GM23248 (cell line): ENCODE results near the gene NLGN4X. TPM values are rescaled to one million over a fixed set of nuclear protein-coding genes. Genes with fewer than 3 reads are reported as not detected.

Source experiments
- DNase-seq: peaks from one replicate; pipeline ENCODE4 v3.0.0-alpha.2; 2015
- H2AFZ ChIP-seq: fragments of 200-600 bp; sonication (generic); 2 replicates; pipeline ENCODE4 v1.6.1; 2016; ENCODE audit warnings: antibody characterized with exemption
- H3F3A ChIP-seq: fragments of 200-600 bp; sonication (generic); 2 replicates; pipeline ENCODE4 v1.6.1; 2016; ENCODE audit warnings: mild to moderate bottlenecking, antibody characterized with exemption, mixed run types; ENCODE audit not compliant: insufficient read depth
- H3K27ac ChIP-seq: fragments of 200-600 bp; sonication (generic); 2 replicates; pipeline ENCODE4 v1.5.1; 2016; ENCODE audit warnings: mild to moderate bottlenecking
- H3K27me3 ChIP-seq: fragments of 200-600 bp; sonication (generic); replicated peaks from 2 replicates; pipeline ENCODE4 v1.6.1; 2016; ENCODE audit warnings: mild to moderate bottlenecking; ENCODE audit not compliant: insufficient read depth
- H3K36me3 ChIP-seq: fragments of 200-600 bp; sonication (generic); 2 replicates; pipeline ENCODE4 v1.6.1; 2016; ENCODE audit warnings: low read depth, mild to moderate bottlenecking
- H3K4me1 ChIP-seq: fragments of 200-600 bp; sonication (generic); 2 replicates; pipeline ENCODE4 v1.6.1; 2016; ENCODE audit warnings: mild to moderate bottlenecking; ENCODE audit not compliant: insufficient read depth
- H3K4me2 ChIP-seq: fragments of 200-600 bp; sonication (generic); one replicate; pipeline ENCODE4 v1.6.1; 2016; ENCODE audit warnings: mild to moderate bottlenecking; ENCODE audit not compliant: unreplicated experiment
- H3K4me3 ChIP-seq: fragments of 200-600 bp; sonication (generic); 2 replicates; pipeline ENCODE4 v1.5.1; 2016; ENCODE audit warnings: mild to moderate bottlenecking
- H3K79me2 ChIP-seq: fragments of 200-600 bp; sonication (generic); 2 replicates; pipeline ENCODE4 v1.6.1; 2016; ENCODE audit warnings: mild to moderate bottlenecking; ENCODE audit not compliant: insufficient read depth
- H3K9ac ChIP-seq: fragments of 200-600 bp; sonication (generic); 2 replicates; pipeline ENCODE4 v1.6.1; 2016; ENCODE audit warnings: mild to moderate bottlenecking
- H3K9me2 ChIP-seq: fragments of 200-600 bp; sonication (generic); 2 replicates; pipeline ENCODE4 v1.6.1; 2016; ENCODE audit warnings: mixed run types, mild to moderate bottlenecking, moderate library complexity; ENCODE audit not compliant: insufficient read depth
- H3K9me3 ChIP-seq: fragments of 200-600 bp; sonication (generic); one replicate; pipeline ENCODE4 v1.6.1; 2017; ENCODE audit warnings: low read depth
- H4K20me1 ChIP-seq: fragments of 200-600 bp; sonication (generic); 2 replicates; pipeline ENCODE4 v1.6.0; 2016; ENCODE audit not compliant: insufficient read depth
- EZH2 ChIP-seq: fragments of 200-600 bp; sonication (generic); IDR thresholded peaks from 2 replicates; pipeline ENCODE4 v1.6.1; 2018; ENCODE audit warnings: antibody characterized with exemption, mild to moderate bottlenecking; ENCODE audit not compliant: insufficient read depth, poor library complexity, severe bottlenecking
- EZH2phosphoT487 ChIP-seq: fragments of 200-600 bp; sonication (generic); IDR thresholded peaks from 2 replicates; pipeline ENCODE4 v1.6.1; 2018; ENCODE audit warnings: antibody characterized with exemption, moderate library complexity, mild to moderate bottlenecking, low read depth; ENCODE audit not compliant: insufficient read depth
- WGBS, 2 experiments: methylation state at CpG; one replicate each; pipeline ENCODE4 v1.1.6; 2015 to 2017; ENCODE audit warnings: low lambda C conversion rate in 2 of 2, low coverage in 1 of 2; ENCODE audit errors: missing lambda C conversion rate in 2 of 2; 5-methylcytosine and 5-hydroxymethylcytosine counted together
- in situ Hi-C: fragments of 300-500 bp; cut with MboI; formaldehyde crosslinking; loops from 2 replicates; pipeline ENCODE4 v1.15.0; 2020
- polyA plus RNA-seq: library from polyadenylated mRNA; unstranded; fragments of >200 nt; fragmentation: Nextera tagmentation; extraction: Ambion mirVana; gene quantifications from 2 replicates; pipeline ENCODE4 v1.2.1, GENCODE V29; 2016
- total RNA-seq: library from RNA; depleted of rRNA; stranded (reverse); fragments of >200 nt; shearing (Covaris generic); gene quantifications from 2 replicates; pipeline ENCODE4 v1.2.3, GENCODE V29; 2014

The NLGN4X gene
- total and polyA plus RNA-seq, 2 experiments from 2014 or later = not detected

- TF ChIP-seq EZH2phosphoT487 (no peak), EZH2 (no peak)
- H3K4me1 ChIP-seq = no peaks in the 10 kb centered on the region
- H3K27ac ChIP-seq = no peak overlapping the region
- H4K20me1 ChIP-seq = no peaks in the 10 kb centered on the region
- no peaks in the 10 kb centered on the region for H3K79me2 ChIP-seq
- H3K27me3 ChIP-seq = no peaks in the 10 kb centered on the region
- no peak overlapping the region for H3K4me3 ChIP-seq
- no peaks in the 10 kb centered on the region for H3K9me2 ChIP-seq
- DNase-seq = no peak
- H2AFZ ChIP-seq = no peak overlapping the region
- no peak overlapping the region for H3K4me2 ChIP-seq
- H3K9ac ChIP-seq = no peak overlapping the region
- 6 to 10% methylated on average over 2 of the region's 2 CpGs for WGBS, 2 experiments
- no peaks in the 10 kb centered on the region for H3K36me3 ChIP-seq
- H3F3A ChIP-seq = no peaks in the 10 kb centered on the region
- in situ Hi-C loops = no loop called here
- H3K9me3 ChIP-seq = no peaks in the 10 kb centered on the region
Observed at GRCh38 chrX:5958523-5958922, 270.1 kb downstream of the NLGN4X start.

GRCh38 chrX:5957506-5957905 lies 271.2 kb downstream of the NLGN4X start:
- Histone ChIP-seq H3K79me2 (no peaks in the 10 kb centered on the region), H3F3A (no peaks in the 10 kb centered on the region), H3K4me2 (no peak overlapping the region), H3K9me3 (no peaks in the 10 kb centered on the region), H3K9me2 (no peaks in the 10 kb centered on the region), H3K4me3 (no peak overlapping the region), H3K36me3 (no peaks in the 10 kb centered on the region), H2AFZ (no peak overlapping the region), H3K4me1 (no peaks in the 10 kb centered on the region), H3K9ac (no peak overlapping the region), H3K27me3 (no peaks in the 10 kb centered on the region), H3K27ac (no peak overlapping the region), H4K20me1 (no peaks in the 10 kb centered on the region)
- WGBS, 2 experiments = 2 to 4% methylated on average over 3 of the region's 3 CpGs
- TF ChIP-seq EZH2 (no peak), EZH2phosphoT487 (no peak)
- DNase-seq = no peak
- in situ Hi-C loops = no loop called here

GRCh38 chrX:5936438-5936837 lies 292.2 kb downstream of the NLGN4X start:
- H3K4me3 ChIP-seq = no peak overlapping the region
- no peaks in the 10 kb centered on the region for H3F3A ChIP-seq
- no peaks in the 10 kb centered on the region for H3K9me3 ChIP-seq
- H2AFZ ChIP-seq = no peak overlapping the region
- TF ChIP-seq EZH2 (no peak), EZH2phosphoT487 (no peak)
- H3K27ac ChIP-seq = no peak overlapping the region
- H3K4me1 ChIP-seq = no peaks in the 10 kb centered on the region
- H4K20me1 ChIP-seq = no peaks in the 10 kb centered on the region
- no peaks in the 10 kb centered on the region for H3K27me3 ChIP-seq
- no peak overlapping the region for H3K4me2 ChIP-seq
- no peaks in the 10 kb centered on the region for H3K9me2 ChIP-seq
- WGBS, 2 experiments = 2 to 10% methylated on average over 6 of the region's 6 CpGs
- H3K36me3 ChIP-seq = no peaks in the 10 kb centered on the region
- in situ Hi-C loops = no loop called here
- no peaks in the 10 kb centered on the region for H3K79me2 ChIP-seq
- DNase-seq = no peak
- H3K9ac ChIP-seq = no peak overlapping the region

- in situ Hi-C loops = no loop called here
- H3K27ac ChIP-seq = no peak overlapping the region
- no peaks in the 10 kb centered on the region for H3K9me3 ChIP-seq
- H3K4me1 ChIP-seq = no peaks in the 10 kb centered on the region
- no peak overlapping the region for H3K9ac ChIP-seq
- no peak overlapping the region for H3K4me2 ChIP-seq
- no peaks in the 10 kb centered on the region for H3K9me2 ChIP-seq
- no peak for DNase-seq
- no peaks in the 10 kb centered on the region for H3K79me2 ChIP-seq
- no peak overlapping the region for H2AFZ ChIP-seq
- no peaks in the 10 kb centered on the region for H3F3A ChIP-seq
- H3K27me3 ChIP-seq = no peaks in the 10 kb centered on the region
- no peaks in the 10 kb centered on the region for H4K20me1 ChIP-seq
- 0 to 2% methylated on average over 2 of the region's 2 CpGs for WGBS, 2 experiments
- TF ChIP-seq EZH2phosphoT487 = no peak
- no peaks in the 10 kb centered on the region for H3K36me3 ChIP-seq
- no peak overlapping the region for H3K4me3 ChIP-seq
Observed at GRCh38 chrX:5928224-5928623, 300.4 kb downstream of the NLGN4X start.

- H3K4me3 ChIP-seq = no peak overlapping the region
- H3K27ac ChIP-seq = no peak overlapping the region
- no peaks in the 10 kb centered on the region for H3K4me1 ChIP-seq
- in situ Hi-C loops = no loop called here
- 34 to 42% methylated on average over 5 of the region's 5 CpGs for WGBS, 2 experiments
- no peaks in the 10 kb centered on the region for H4K20me1 ChIP-seq
- no peaks in the 10 kb centered on the region for H3K9me2 ChIP-seq
- no peak overlapping the region for H3K4me2 ChIP-seq
- H3K36me3 ChIP-seq = no peaks in the 10 kb centered on the region
- DNase-seq = no peak
- H3K9me3 ChIP-seq = no peaks in the 10 kb centered on the region
- no peaks in the 10 kb centered on the region for H3K27me3 ChIP-seq
- no peak overlapping the region for H2AFZ ChIP-seq
- H3K9ac ChIP-seq = no peak overlapping the region
- no peaks in the 10 kb centered on the region for H3K79me2 ChIP-seq
- no peak for TF ChIP-seq EZH2
- no peak for TF ChIP-seq EZH2phosphoT487
- no peaks in the 10 kb centered on the region for H3F3A ChIP-seq
Observed at GRCh38 chrX:5916945-5917344, 311.7 kb downstream of the NLGN4X start.
